Measurements from ENCODE around the gene PLD1. TPM values are rescaled to one million over a fixed set of nuclear protein-coding genes. Genes with fewer than 3 reads are reported as not detected.
"Not testable (repeated sequence)": the region's sequence is repeated elsewhere in the genome, so short reads cannot be mapped to it uniquely, and the experiment has no call there.

Gene PLD1
- total RNA-seq (2021) (32.5 and 33.3 TPM in 2 replicates), Bru-seq, nascent RNA (percentile 69 among the genes with signal in this experiment), BruChase-seq, experiment 1, labeled RNA remaining after a 2-hour chase (percentile 78 among the genes with signal in this experiment), BruChase-seq, experiment 2, labeled RNA remaining after a 6-hour chase (percentile 57 among the genes with signal in this experiment)
- long read RNA-seq, full-length matches to known transcripts: 5 of 14 reads
- long read RNA-seq, partial matches to known transcripts: 6 of 14 reads
- long read RNA-seq, other reads (novel, unspliced or antisense): 3 of 14 reads

GRCh38 chr3:171809861-171810628, at the start of gene PLD1:
PLD1 (minus strand) TSS chr3:171810483; CDS start chr3:171738051, 72,432 bp downstream.
- ChIA-PET POLR2A (ENCODE audit: unreplicated experiment) (interaction anchor here (0.6 to 1.0 kb wide), 6 partner anchors 8 to 1543 kb away, joined by 3 to 10 read pairs (median 5); no protein-coding TSS in a partner anchor), CTCF (interaction anchor here (0.5 to 1.3 kb wide), 4 partner anchors 24 to 848 kb away, joined by 3 to 8 read pairs (median 4); no protein-coding TSS in a partner anchor)
- no TSS peak for BruUV-seq (replicated peaks)
- intact Hi-C loops (cut with micrococcal nuclease; ENCODE audit: unreplicated experiment): loop anchor here (1.0 to 10.0 kb wide), 8 partner anchors 35 to 940 kb away; partner anchors contain the start of genes ECT2, FNDC3B and TNIK
- no peaks in the 10 kb centered on the region for H3K9me3 ChIP-seq (ENCODE audit: insufficient read depth, low read depth)
- DNase-seq: peak; percentile 86 to 95
- peak within 1 kb of the TSS; percentile 98 for H3K27ac ChIP-seq
- TF ChIP-seq CTCF (conservative IDR thresholded peaks at IDR 0.05) (no peak), EZH2 (IDR thresholded peaks at IDR 0.05; ENCODE audit: low read depth) (no peak)
- peaks cover 75% of the 10 kb centered on the region for H3K4me1 ChIP-seq (replicated peaks; ENCODE audit: insufficient read depth)
- H3F3A ChIP-seq (ENCODE audit: insufficient read depth, low read depth): peaks cover 73% of the 10 kb centered on the region
- peak within 1 kb of the TSS; percentile 50 for H2AFZ ChIP-seq
- H3K4me2 ChIP-seq: peak within 1 kb of the TSS; percentile 88
- H3K27me3 ChIP-seq (ENCODE audit: insufficient read depth, low read depth): no peaks in the 10 kb centered on the region
- no peaks in the 10 kb centered on the region for H4K20me1 ChIP-seq (ENCODE audit: insufficient read depth)
- H3K4me3 ChIP-seq: peak within 1 kb of the TSS; percentile 61
- H3K36me3 ChIP-seq (ENCODE audit: low read depth): no peaks in the 10 kb centered on the region
- peaks cover 27% of the 10 kb centered on the region for H3K79me2 ChIP-seq (ENCODE audit: low read depth)
- H3K9me2 ChIP-seq (ENCODE audit: insufficient read depth): no peaks in the 10 kb centered on the region

- H2AFZ ChIP-seq; H3K9me2 ChIP-seq (ENCODE audit: insufficient read depth); intact Hi-C loops (cut with micrococcal nuclease; ENCODE audit: unreplicated experiment); DNase-seq; H4K20me1 ChIP-seq (ENCODE audit: insufficient read depth); CTCF ChIA-PET; H3K79me2 ChIP-seq (ENCODE audit: low read depth); H3K4me1 ChIP-seq (replicated peaks; ENCODE audit: insufficient read depth); BruUV-seq (replicated peaks); H3K4me3 ChIP-seq; H3F3A ChIP-seq (ENCODE audit: insufficient read depth, low read depth); H3K4me2 ChIP-seq; H3K27ac ChIP-seq; H3K36me3 ChIP-seq (ENCODE audit: low read depth); H3K27me3 ChIP-seq (ENCODE audit: insufficient read depth, low read depth): not testable (repeated sequence)
- POLR2A ChIA-PET (ENCODE audit: unreplicated experiment): interaction anchor here (0.6 kb wide), 1 partner anchor 176 kb away, joined by 3 read pairs; no protein-coding TSS in a partner anchor
- H3K9me3 ChIP-seq (ENCODE audit: insufficient read depth, low read depth): peaks cover 34% of the 10 kb centered on the region
These were observed 48.5 kb upstream of the PLD1 start for GRCh38 chr3:171858770-171859169.

GRCh38 chr3:171854649-171855305, 44.5 kb upstream of the PLD1 start:
- H3K4me3 ChIP-seq: no peak overlapping the region
- CTCF ChIA-PET: no interaction called here
- H3F3A ChIP-seq (ENCODE audit: insufficient read depth, low read depth): no peaks in the 10 kb centered on the region
- no TSS peak for BruUV-seq (replicated peaks)
- peak in 1 of 2 experiments; percentile 5 for DNase-seq
- intact Hi-C loops (cut with micrococcal nuclease; ENCODE audit: unreplicated experiment): no loop called here
- no peaks in the 10 kb centered on the region for H3K4me1 ChIP-seq (replicated peaks; ENCODE audit: insufficient read depth)
- H3K27ac ChIP-seq: no peak overlapping the region
- H3K36me3 ChIP-seq (ENCODE audit: low read depth): no peaks in the 10 kb centered on the region
- H3K9me3 ChIP-seq (ENCODE audit: insufficient read depth, low read depth): peaks cover 42% of the 10 kb centered on the region
- POLR2A ChIA-PET (ENCODE audit: unreplicated experiment): no interaction called here
- no peak for TF ChIP-seq EZH2 (IDR thresholded peaks at IDR 0.05; ENCODE audit: low read depth)
- H3K27me3 ChIP-seq (ENCODE audit: insufficient read depth, low read depth): no peaks in the 10 kb centered on the region
- no peak overlapping the region for H3K4me2 ChIP-seq
- no peaks in the 10 kb centered on the region for H3K9me2 ChIP-seq (ENCODE audit: insufficient read depth)
- H4K20me1 ChIP-seq (ENCODE audit: insufficient read depth): no peaks in the 10 kb centered on the region
- no peaks in the 10 kb centered on the region for H3K79me2 ChIP-seq (ENCODE audit: low read depth)
- H2AFZ ChIP-seq: no peak overlapping the region

Data from PC-9 (cell line).